HG03442 (cell line): ENCODE data around the gene REPS2.

Experiments used
- ATAC-seq: cut with Tn5 transposase; IDR thresholded peaks from one replicate; pipeline ENCODE4 v1.9.1; 2021; ENCODE audit warnings: mild to moderate bottlenecking, moderate library complexity; ENCODE audit not compliant: unreplicated experiment

REPS2 gene

GRCh38 chrX:17032351-17032750 lies 85.9 kb downstream of the REPS2 start:
- no peak for ATAC-seq

GRCh38 chrX:17033225-17033624 lies 86.8 kb downstream of the REPS2 start:
- no peak for ATAC-seq

GRCh38 chrX:17035111-17035510 lies 88.7 kb downstream of the REPS2 start:
- no peak for ATAC-seq

- ATAC-seq: no peak
These were observed 89.9 kb downstream of the REPS2 start for GRCh38 chrX:17036171-17036961.

GRCh38 chrX:17038277-17038676 lies 91.8 kb downstream of the REPS2 start:
- ATAC-seq: no peak

- ATAC-seq: no peak
These were observed 92.3 kb downstream of the REPS2 start for GRCh38 chrX:17038681-17039161.

- ATAC-seq: no peak
These were observed 93.4 kb downstream of the REPS2 start for GRCh38 chrX:17039826-17040225.

- no peak for ATAC-seq
These were observed 94.3 kb downstream of the REPS2 start for GRCh38 chrX:17040711-17041110.

GRCh38 chrX:17042037-17042436 lies 95.6 kb downstream of the REPS2 start:
- ATAC-seq: no peak

- ATAC-seq: no peak
These were observed 100.1 kb downstream of the REPS2 start for GRCh38 chrX:17046478-17047097.

- ATAC-seq: no peak
These were observed 100.8 kb downstream of the REPS2 start for GRCh38 chrX:17047224-17047623.

- ATAC-seq: no peak
These were observed 105.8 kb downstream of the REPS2 start for GRCh38 chrX:17052210-17052609.

- ATAC-seq: no peak
These were observed 106.3 kb downstream of the REPS2 start for GRCh38 chrX:17052793-17053192.

- no peak for ATAC-seq
These were observed 107.0 kb downstream of the REPS2 start for GRCh38 chrX:17053502-17053901.

GRCh38 chrX:17056868-17057608 lies 110.6 kb downstream of the REPS2 start:
- no peak for ATAC-seq

- ATAC-seq: no peak
These were observed 115.6 kb downstream of the REPS2 start for GRCh38 chrX:17062065-17062464.

- no peak for ATAC-seq
These were observed 118.6 kb downstream of the REPS2 start for GRCh38 chrX:17065100-17065499.

GRCh38 chrX:17067534-17067933 lies 121.1 kb downstream of the REPS2 start:
- no peak for ATAC-seq

- no peak for ATAC-seq
These were observed 125.8 kb downstream of the REPS2 start for GRCh38 chrX:17072301-17072700.

- no peak for ATAC-seq
These were observed 126.3 kb downstream of the REPS2 start for GRCh38 chrX:17072721-17073230.

- ATAC-seq: no peak
These were observed 128.5 kb downstream of the REPS2 start for GRCh38 chrX:17075004-17075403.
